Measurements from ENCODE around the gene RAB23. TPM values are rescaled to one million over a fixed set of nuclear protein-coding genes. Genes with fewer than 3 reads are reported as not detected.

RAB23 gene
- total RNA-seq, 1 donor from 2014 or later: 13.7 TPM

GRCh38 chr6:57256541-57256940, 34.4 kb upstream of the RAB23 start:
- no peak for DNase-seq
- intact Hi-C loops (cut with DNase I): no loop called here
- H3K4me3 ChIP-seq: no peak overlapping the region
- no peak for ATAC-seq
- H3K4me1 ChIP-seq: no peaks in the 10 kb centered on the region
- H3K27ac ChIP-seq: no peak overlapping the region
- no peaks in the 10 kb centered on the region for H3K9me3 ChIP-seq
- TF ChIP-seq, protein P1, sequence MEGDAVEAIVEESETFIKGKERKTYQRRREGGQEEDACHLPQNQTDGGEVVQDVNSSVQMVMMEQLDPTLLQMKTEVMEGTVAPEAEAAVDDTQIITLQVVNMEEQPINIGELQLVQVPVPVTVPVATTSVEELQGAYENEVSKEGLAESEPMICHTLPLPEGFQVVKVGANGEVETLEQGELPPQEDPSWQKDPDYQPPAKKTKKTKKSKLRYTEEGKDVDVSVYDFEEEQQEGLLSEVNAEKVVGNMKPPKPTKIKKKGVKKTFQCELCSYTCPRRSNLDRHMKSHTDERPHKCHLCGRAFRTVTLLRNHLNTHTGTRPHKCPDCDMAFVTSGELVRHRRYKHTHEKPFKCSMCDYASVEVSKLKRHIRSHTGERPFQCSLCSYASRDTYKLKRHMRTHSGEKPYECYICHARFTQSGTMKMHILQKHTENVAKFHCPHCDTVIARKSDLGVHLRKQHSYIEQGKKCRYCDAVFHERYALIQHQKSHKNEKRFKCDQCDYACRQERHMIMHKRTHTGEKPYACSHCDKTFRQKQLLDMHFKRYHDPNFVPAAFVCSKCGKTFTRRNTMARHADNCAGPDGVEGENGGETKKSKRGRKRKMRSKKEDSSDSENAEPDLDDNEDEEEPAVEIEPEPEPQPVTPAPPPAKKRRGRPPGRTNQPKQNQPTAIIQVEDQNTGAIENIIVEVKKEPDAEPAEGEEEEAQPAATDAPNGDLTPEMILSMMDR (IDR thresholded peaks at IDR 0.05): no peak
- H3K36me3 ChIP-seq: no peaks in the 10 kb centered on the region
- H3K27me3 ChIP-seq: no peaks in the 10 kb centered on the region

DNA sequence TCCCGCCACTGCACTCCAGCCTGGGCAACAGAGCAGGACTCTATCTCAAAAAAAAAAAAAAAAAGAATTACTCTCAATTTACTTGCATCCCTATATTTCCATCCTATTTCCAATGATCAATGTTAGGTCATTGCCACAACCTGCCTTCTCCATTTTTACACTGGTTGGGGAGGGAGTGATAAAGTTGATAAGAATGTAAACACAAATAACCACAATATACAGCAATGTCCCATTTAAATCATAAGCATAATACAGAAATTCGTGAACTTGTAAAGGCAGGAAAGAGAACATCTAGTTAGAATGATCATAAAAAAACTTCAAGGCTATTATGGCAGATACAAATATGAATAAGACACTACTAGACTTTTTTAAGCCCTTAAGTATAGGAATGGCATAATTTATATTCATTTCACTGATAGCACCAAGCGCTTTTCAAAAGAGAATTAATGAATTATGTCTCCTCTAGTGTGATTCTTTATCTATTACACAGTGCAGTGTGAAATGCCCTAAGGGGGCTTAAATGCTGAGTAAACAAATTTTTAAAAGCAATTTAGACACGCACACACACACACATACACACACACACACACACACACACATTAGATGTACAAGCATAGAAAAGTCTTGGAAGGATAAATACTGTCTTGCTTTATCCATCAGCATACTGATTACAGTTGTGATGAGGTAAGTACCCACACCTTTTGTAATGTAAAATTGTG, 33.5 kb upstream of the RAB23 start:
- Histone ChIP-seq H3K27ac (no peak overlapping the region), H3K36me3 (no peaks in the 10 kb centered on the region), H3K4me1 (no peaks in the 10 kb centered on the region), H3K27me3 (no peaks in the 10 kb centered on the region), H3K4me3 (no peak overlapping the region), H3K9me3 (no peaks in the 10 kb centered on the region)
- no peak for DNase-seq
- intact Hi-C loops (cut with DNase I): no loop called here
- ATAC-seq: no peak
- TF ChIP-seq, protein P1 (IDR thresholded peaks at IDR 0.05): no peak

DNA sequence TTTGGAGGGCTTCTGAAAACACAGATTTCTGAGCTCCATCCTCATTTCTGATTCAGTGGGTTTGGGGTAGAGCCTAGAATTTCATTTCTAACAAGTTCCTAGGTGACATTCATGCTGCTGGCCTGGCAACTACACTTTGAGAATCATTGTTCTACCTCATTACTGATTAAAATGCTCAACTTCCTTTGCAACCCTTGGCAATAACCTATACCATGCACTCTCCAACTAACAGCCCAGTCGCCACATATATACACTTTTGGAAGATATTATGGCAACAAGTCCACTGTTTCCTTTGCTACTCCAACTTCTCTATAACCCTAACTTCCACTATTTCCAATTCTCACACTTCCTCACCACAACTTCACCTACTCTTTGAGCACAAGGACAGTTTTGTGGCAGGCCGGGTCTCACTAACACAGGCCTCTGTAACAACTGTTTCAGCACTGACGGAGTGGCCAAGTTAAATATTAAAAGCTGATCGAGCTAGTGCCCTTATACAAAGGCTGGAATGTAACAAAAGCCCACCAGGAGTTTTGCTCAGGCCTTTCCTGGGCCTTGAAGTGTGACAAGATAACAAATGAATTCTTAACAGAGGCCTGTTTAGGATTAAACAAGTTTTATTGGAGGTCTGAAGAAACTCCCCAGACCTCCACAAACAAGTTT, 32.1 kb upstream of the RAB23 start:
- H3K4me1 ChIP-seq: no peaks in the 10 kb centered on the region
- no peak for ATAC-seq
- no peak overlapping the region for H3K4me3 ChIP-seq
- H3K27ac ChIP-seq: no peak overlapping the region
- no peaks in the 10 kb centered on the region for H3K36me3 ChIP-seq
- TF ChIP-seq, protein P1 (IDR thresholded peaks at IDR 0.05): no peak
- no peaks in the 10 kb centered on the region for H3K9me3 ChIP-seq
- no peak for DNase-seq
- H3K27me3 ChIP-seq: no peaks in the 10 kb centered on the region
- intact Hi-C loops (cut with DNase I): no loop called here

- intact Hi-C loops (cut with DNase I): no loop called here
- no peak for DNase-seq
- Histone ChIP-seq H3K4me1 (no peaks in the 10 kb centered on the region), H3K4me3 (no peak overlapping the region), H3K9me3 (no peaks in the 10 kb centered on the region), H3K27me3 (no peaks in the 10 kb centered on the region), H3K27ac (peak overlapping the region; percentile 21), H3K36me3 (no peaks in the 10 kb centered on the region)
- no peak for ATAC-seq
- TF ChIP-seq, protein P1 (IDR thresholded peaks at IDR 0.05): no peak
Observed at GRCh38 chr6:57252975-57253374, 30.9 kb upstream of the RAB23 start.

DNA sequence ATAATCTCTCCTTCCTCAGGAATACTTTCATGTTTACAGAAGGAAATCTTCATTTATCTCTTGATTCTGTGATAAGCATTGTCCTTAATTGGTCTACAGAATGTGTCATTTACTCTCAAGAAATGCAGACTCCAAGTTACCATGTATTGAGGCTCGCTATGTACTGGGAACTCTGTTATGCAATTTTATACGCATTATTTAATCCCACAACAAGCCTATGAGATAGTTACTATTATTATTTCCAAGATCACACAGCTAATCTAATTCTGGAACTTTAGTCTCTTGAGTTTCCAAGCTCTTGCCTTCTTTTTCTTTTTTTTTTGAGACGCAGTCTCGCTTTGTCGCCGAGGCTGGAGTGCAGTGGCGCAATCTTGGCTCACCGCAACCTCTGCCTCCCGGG, 30.0 kb upstream of the RAB23 start:
- Histone ChIP-seq H3K36me3 (no peaks in the 10 kb centered on the region), H3K4me3 (no peak overlapping the region), H3K4me1 (no peaks in the 10 kb centered on the region), H3K27me3 (no peaks in the 10 kb centered on the region), H3K9me3 (no peaks in the 10 kb centered on the region), H3K27ac (peak overlapping the region; percentile 21)
- no peak for DNase-seq
- TF ChIP-seq, protein P1 (IDR thresholded peaks at IDR 0.05): no peak
- no peak for ATAC-seq
- intact Hi-C loops (cut with DNase I): no loop called here
